T-cell (primary cell): ENCODE data around the gene SOX15. TPM values are rescaled to one million over a fixed set of nuclear protein-coding genes. Genes with fewer than 3 reads are reported as not detected.
"Not testable (repeated sequence)": the region's sequence is repeated elsewhere in the genome, so short reads cannot be mapped to it uniquely, and the experiment has no call there.

Experiments used
- ATAC-seq, 4 experiments: fragments of 200-7000 bp in 3 of 4; fragments of 150-1000 bp in 1 of 4; cut with Tn5 transposase; replicated peaks in 1 of 4; 1 replicate in 3 of 4; 2 replicates in 1 of 4; pipeline ENCODE4 v1.10.0; 2021; ENCODE audit warnings: moderate library complexity in 3 of 4, mild to moderate bottlenecking in 2 of 4, moderate number of reproducible peaks in 1 of 4
- CTCF ChIA-PET, 2 donors: fragments of 300-600 bp; sonication (Branson Sonifier 250); formaldehyde crosslinking; loops; one replicate each; lab custom pipeline; 2022; ENCODE audit warnings: antibody characterized with exemption in 2 of 2; lab: Charles Lee
- POLR2A ChIA-PET, 2 donors: fragments of 300-600 bp; sonication (Branson Sonifier 250); formaldehyde crosslinking; loops; one replicate each; lab custom pipeline; 2022; ENCODE audit warnings: antibody characterized with exemption in 2 of 2; lab: Charles Lee
- DNase-seq, 35 experiments: peaks; one replicate each; pipeline versions ENCODE4 v3.0.0 to v3.0.0-alpha.2; 2013 to 2023
- H3K27ac ChIP-seq: one replicate; pipeline ENCODE4 v1.5.1; 2013; ENCODE audit warnings: low read length
- H3K27me3 ChIP-seq, 2 experiments: replicated peaks in 1 of 2; 1 replicate in 1 of 2; 2 replicates in 1 of 2; pipeline versions ENCODE4 v1.6.1 to v1.7.0; 2013; ENCODE audit warnings: low read length in 1 of 2, mixed read lengths in 1 of 2; ENCODE audit not compliant: control insufficient read depth in 2 of 2, insufficient read depth in 2 of 2; ENCODE audit errors: extremely low read depth in 1 of 2
- H3K36me3 ChIP-seq, 2 donors: 1 replicate in 1 of 2; 2 replicates in 1 of 2; pipeline versions ENCODE4 v1.6.1 to v1.7.0; 2013; ENCODE audit warnings: low read length in 1 of 2; ENCODE audit not compliant: control insufficient read depth in 2 of 2, insufficient read depth in 1 of 2; ENCODE audit errors: extremely low read depth in 1 of 2
- H3K4me1 ChIP-seq, 2 experiments: 1 replicate in 1 of 2; 2 replicates in 1 of 2; pipeline versions ENCODE4 v1.6.1 to v1.7.0; 2013; ENCODE audit warnings: low read length in 2 of 2, mixed read lengths in 1 of 2; ENCODE audit not compliant: insufficient read depth in 2 of 2, control insufficient read depth in 1 of 2; ENCODE audit errors: extremely low read depth in 1 of 2
- H3K4me3 ChIP-seq, 2 donors: 1 replicate in 1 of 2; 2 replicates in 1 of 2; pipeline versions ENCODE4 v1.5.1 to v1.7.0; 2013; ENCODE audit warnings: mild to moderate bottlenecking in 2 of 2, low read length in 1 of 2, moderate library complexity in 1 of 2; ENCODE audit not compliant: control insufficient read depth in 1 of 2; ENCODE audit errors: extremely low read depth in 1 of 2
- H3K9me3 ChIP-seq: 2 replicates; pipeline ENCODE4 v1.7.0; 2013
- H3K27ac Mint-ChIP-seq, 2 donors: one replicate each; pipeline ENCODE4 v1.8.0; 2020 to 2021; ENCODE audit warnings: mild to moderate bottlenecking in 2 of 2, mixed read lengths in 2 of 2
- H3K27me3 Mint-ChIP-seq, 2 donors: one replicate each; pipeline ENCODE4 v1.8.0; 2021 to 2022; ENCODE audit warnings: mixed read lengths in 2 of 2
- H3K36me3 Mint-ChIP-seq: one replicate; pipeline ENCODE4 v1.8.0; 2021; ENCODE audit warnings: mixed read lengths
- H3K4me1 Mint-ChIP-seq, 3 donors: one replicate each; pipeline ENCODE4 v1.8.0; 2020 to 2022; ENCODE audit warnings: mixed read lengths in 3 of 3, mild to moderate bottlenecking in 1 of 3
- H3K4me3 Mint-ChIP-seq, 3 donors: one replicate each; pipeline ENCODE4 v1.8.0; 2020 to 2022; ENCODE audit warnings: mild to moderate bottlenecking in 3 of 3, mixed read lengths in 3 of 3, moderate library complexity in 3 of 3
- H3K9me3 Mint-ChIP-seq, 3 donors: one replicate each; pipeline ENCODE4 v1.8.0; 2020 to 2022; ENCODE audit warnings: mixed read lengths in 3 of 3
- WGBS: methylation state at CpG from one replicate; pipeline ENCODE4 v1.1.5; 2013; ENCODE audit warnings: missing lambda C conversion rate; ENCODE audit not compliant: insufficient coverage; 5-methylcytosine and 5-hydroxymethylcytosine counted together
- total RNA-seq, 35 experiments: library from RNA in 6 of 35; stranded (reverse) in 6 of 35; fragments of 120-200 nt in 1 of 35; gene quantifications; one replicate each; pipeline versions ENCODE4 v1.2.1 to v1.2.4 and lab custom pipeline; 2013 to 2026

Gene SOX15
- total RNA-seq, 5 donors from 2014 or later (not counting 1 experiment from before 2014, with no cell fraction given), result 0.70 to 1.2 (median 1.1) TPM; not detected in 2

- DNase-seq (peak in 1 of 35 experiments; percentile 24), ATAC-seq (no peak)
- ChIA-PET POLR2A (interaction anchor here in 1 of 2 donors (1.0 kb wide), 1 partner anchor 29 kb away, joined by 3 read pairs; no protein-coding TSS in a partner anchor), CTCF (interaction anchor here in 1 of 2 donors (1.2 to 2.8 kb wide), 4 partner anchors 14 to 74 kb away, joined by 3 to 36 read pairs (median 16); partner anchors contain the start of genes MPDU1, SAT2, TP53 and WRAP53)
- Mint-ChIP-seq H3K27me3 (no peaks in the 10 kb centered on the region), H3K27ac (peak overlapping the region; percentile 69 to 71), H3K4me1 (peaks cover 41 to 45% (median 42%) of the 10 kb centered on the region in 3 donors), H3K36me3 (no peaks in the 10 kb centered on the region), H3K4me3 (peak overlapping the region; percentile 82 to 91 (median 85)), H3K9me3 (no peaks in the 10 kb centered on the region)
- Histone ChIP-seq H3K27me3 (no peaks in the 10 kb centered on the region), H3K27ac (peak overlapping the region; percentile 58), H3K9me3 (no peaks in the 10 kb centered on the region), H3K4me3 (peak overlapping the region; percentile 77 to 78), H3K36me3 (peaks cover 0 to 10% of the 10 kb centered on the region in 2 donors), H3K4me1 (peaks cover 12 to 31% of the 10 kb centered on the region in 2 experiments)
- 5% methylated on average over 17 of the region's 20 CpGs for WGBS
These were observed 24.0 kb upstream of the SOX15 start for GRCh38 chr17:7613769-7614424.

- WGBS, result 93% methylated on average over 1 of the region's 1 CpG
- Histone ChIP-seq H3K4me1 (peaks cover 12 to 33% of the 10 kb centered on the region in 2 experiments), H3K4me3 (no peak overlapping the region), H3K36me3 (peaks cover 0 to 10% of the 10 kb centered on the region in 2 donors), H3K27ac (no peak overlapping the region), H3K27me3 (no peaks in the 10 kb centered on the region), H3K9me3 (no peaks in the 10 kb centered on the region)
- Mint-ChIP-seq H3K27ac (no peak overlapping the region), H3K4me1 (peaks cover 42 to 47% (median 46%) of the 10 kb centered on the region in 3 donors), H3K27me3 (no peaks in the 10 kb centered on the region), H3K9me3 (no peaks in the 10 kb centered on the region), H3K4me3 (peak overlapping the region; percentile 82 to 91 (median 85)), H3K36me3 (no peaks in the 10 kb centered on the region)
- ChIA-PET POLR2A (interaction anchor here in 1 of 2 donors (0.6 kb wide), 3 partner anchors 11 to 796 kb away, joined by 3 to 5 read pairs (median 4); no protein-coding TSS in a partner anchor), CTCF (interaction anchor here in 1 of 2 donors (0.6 to 0.7 kb wide), 3 partner anchors 75 to 307 kb away, joined by 3 to 6 read pairs (median 3); partner anchors contain the start of gene TP53)
- no peak for DNase-seq
- ATAC-seq, result no peak
These were observed 22.4 kb upstream of the SOX15 start for GRCh38 chr17:7612294-7612640.

- H3K27me3 ChIP-seq, result no peaks in the 10 kb centered on the region
- H3K4me1 Mint-ChIP-seq, result peaks cover 42 to 47% (median 46%) of the 10 kb centered on the region in 3 donors
- ChIA-PET POLR2A (interaction anchor here in 1 of 2 donors (0.6 kb wide), 2 partner anchors 74 to 797 kb away, joined by 3 to 4 read pairs; no protein-coding TSS in a partner anchor), CTCF (interaction anchor here in 1 of 2 donors (0.6 to 0.7 kb wide), 2 partner anchors 75 to 306 kb away, joined by 3 read pairs; partner anchors contain the start of gene TP53)
- no peaks in the 10 kb centered on the region for H3K9me3 Mint-ChIP-seq
- H3K27ac Mint-ChIP-seq, result no peak overlapping the region
- H3K36me3 ChIP-seq, result peaks cover 0 to 10% of the 10 kb centered on the region in 2 donors
- H3K36me3 Mint-ChIP-seq, result no peaks in the 10 kb centered on the region
- no peak for ATAC-seq
- no peak overlapping the region for H3K4me3 ChIP-seq
- no peaks in the 10 kb centered on the region for H3K27me3 Mint-ChIP-seq
- DNase-seq, result no peak
- peak overlapping the region in 2 of 3 donors; percentile 82 to 91 for H3K4me3 Mint-ChIP-seq
- no peak overlapping the region for H3K27ac ChIP-seq
- no CpG with 5 or more reads among the region's 3 CpGs for WGBS
- no peaks in the 10 kb centered on the region for H3K9me3 ChIP-seq
- H3K4me1 ChIP-seq, result peaks cover 12 to 33% of the 10 kb centered on the region in 2 experiments
These were observed 21.9 kb upstream of the SOX15 start for GRCh38 chr17:7611635-7612293.

DNA sequence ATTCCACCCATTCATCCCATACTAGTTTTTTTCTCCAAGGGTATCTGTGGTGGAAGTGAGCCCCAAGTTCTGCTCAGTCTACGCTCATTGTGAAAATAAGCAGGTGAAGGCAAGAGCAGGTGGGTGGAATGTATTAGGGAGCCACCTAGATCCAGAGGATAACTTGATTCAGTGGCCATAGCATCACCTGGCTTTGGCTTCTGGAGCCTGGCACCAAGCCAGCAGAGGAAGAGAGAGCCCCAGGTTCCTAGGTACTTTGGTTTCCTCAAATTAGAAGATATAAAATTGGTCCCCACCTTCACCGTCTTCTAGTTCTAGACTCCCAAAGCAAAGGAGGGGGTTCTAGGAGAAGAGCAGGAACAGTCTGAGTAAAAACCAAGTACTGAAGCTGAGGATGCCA is 20.7 kb upstream of the SOX15 start:
- Histone ChIP-seq H3K4me1 (peaks cover 12 to 32% of the 10 kb centered on the region in 2 experiments), H3K27ac (no peak overlapping the region), H3K27me3 (no peaks in the 10 kb centered on the region), H3K4me3 (no peak overlapping the region), H3K9me3 (no peaks in the 10 kb centered on the region), H3K36me3 (peaks cover 0 to 12% of the 10 kb centered on the region in 2 donors)
- ATAC-seq, result no peak
- POLR2A ChIA-PET, result no interaction called here
- H3K36me3 Mint-ChIP-seq, result peaks cover 6% of the 10 kb centered on the region
- DNase-seq, result no peak
- H3K27me3 Mint-ChIP-seq, result no peaks in the 10 kb centered on the region
- CTCF ChIA-PET, result no interaction called here
- WGBS, result 100% methylated on average over 1 of the region's 2 CpGs
- no peaks in the 10 kb centered on the region for H3K9me3 Mint-ChIP-seq
- H3K27ac Mint-ChIP-seq, result no peak overlapping the region
- no peak overlapping the region for H3K4me3 Mint-ChIP-seq
- peaks cover 50 to 52% (median 52%) of the 10 kb centered on the region in 3 donors for H3K4me1 Mint-ChIP-seq

- no peak overlapping the region for H3K27ac Mint-ChIP-seq
- no peak overlapping the region for H3K4me3 Mint-ChIP-seq
- no peak for DNase-seq
- CTCF ChIA-PET, result no interaction called here
- no peak for ATAC-seq
- no peaks in the 10 kb centered on the region for H3K9me3 ChIP-seq
- H3K27me3 Mint-ChIP-seq, result no peaks in the 10 kb centered on the region
- POLR2A ChIA-PET, result no interaction called here
- H3K27me3 ChIP-seq, result no peaks in the 10 kb centered on the region
- peaks cover 2 to 3% of the 10 kb centered on the region in 2 experiments for H3K4me1 ChIP-seq
- WGBS, result 95% methylated on average over 4 of the region's 4 CpGs
- H3K36me3 Mint-ChIP-seq, result peaks cover 29% of the 10 kb centered on the region
- H3K4me1 Mint-ChIP-seq, result peaks cover 24 to 25% (median 24%) of the 10 kb centered on the region in 3 donors
- no peaks in the 10 kb centered on the region for H3K9me3 Mint-ChIP-seq
- H3K36me3 ChIP-seq, result peaks cover 0 to 39% of the 10 kb centered on the region in 2 donors
- no peak overlapping the region for H3K27ac ChIP-seq
- no peak overlapping the region for H3K4me3 ChIP-seq
These were observed 16.4 kb upstream of the SOX15 start for GRCh38 chr17:7606280-7606679.

DNA sequence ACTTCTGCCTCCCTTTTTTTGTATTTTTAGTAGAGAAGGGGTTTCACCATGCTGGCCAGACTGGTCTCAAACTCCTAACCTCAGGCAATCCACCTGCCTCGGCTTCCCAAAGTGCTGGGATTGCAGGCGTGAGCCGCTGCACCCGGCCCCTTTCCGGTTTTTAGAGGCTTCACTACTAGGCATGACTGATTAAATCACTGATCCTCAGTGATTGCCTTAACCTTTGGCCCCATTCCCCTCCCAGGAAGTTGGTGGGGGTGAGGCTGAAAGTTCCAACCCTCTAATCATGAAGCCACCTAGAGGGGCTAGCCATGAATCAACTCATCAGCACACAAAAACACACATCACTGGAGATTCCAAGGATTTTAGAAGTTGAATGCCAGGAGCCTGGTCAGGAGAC is 7.7 kb upstream of the SOX15 start:
- CTCF ChIA-PET, DNase-seq, H3K27ac ChIP-seq, H3K27ac Mint-ChIP-seq, ATAC-seq, H3K9me3 Mint-ChIP-seq, H3K27me3 Mint-ChIP-seq, H3K4me3 ChIP-seq, H3K4me1 Mint-ChIP-seq, H3K4me1 ChIP-seq, H3K9me3 ChIP-seq, H3K4me3 Mint-ChIP-seq, H3K27me3 ChIP-seq, POLR2A ChIA-PET: not testable (repeated sequence)
- no CpG with 5 or more reads among the region's 5 CpGs for WGBS
- H3K36me3 ChIP-seq, result peaks cover 8 to 81% of the 10 kb centered on the region in 2 donors
- peaks cover 55% of the 10 kb centered on the region for H3K36me3 Mint-ChIP-seq
